ENCODE measurements around the gene INSIG2.

INSIG2 gene

DNA sequence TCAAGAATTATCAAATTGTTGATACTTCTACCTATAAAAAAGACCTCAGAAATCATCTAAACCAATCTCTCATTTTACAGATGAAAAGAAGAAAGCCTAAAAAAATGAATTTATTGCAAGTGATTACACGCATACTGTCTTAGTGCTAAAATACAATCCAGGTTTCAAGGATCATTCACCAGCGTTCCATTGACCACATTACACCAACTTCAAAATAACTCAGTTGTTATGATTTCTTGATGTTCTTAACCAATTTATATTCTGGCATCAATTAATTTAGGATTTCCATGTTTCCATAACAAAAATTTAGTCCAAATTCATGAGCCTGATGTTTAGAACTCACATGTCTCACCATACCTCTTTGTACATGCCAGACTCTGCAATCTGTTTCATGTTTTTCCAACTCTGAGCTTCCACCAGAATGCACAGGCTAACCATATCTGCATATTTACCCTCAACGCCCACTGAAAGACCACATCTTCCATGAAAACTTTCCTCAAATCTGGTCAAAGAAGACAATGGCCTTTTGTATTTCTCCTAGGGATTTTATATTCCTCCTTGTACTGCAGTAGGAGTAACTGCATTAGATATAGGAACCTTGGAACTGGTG, 2.1 kb upstream of the INSIG2 start:
- H3K4me1 ChIP-seq, result peaks cover 4% of the 10 kb centered on the region
- H2AFZ ChIP-seq, result no peak overlapping the region
- TF ChIP-seq, protein P1, sequence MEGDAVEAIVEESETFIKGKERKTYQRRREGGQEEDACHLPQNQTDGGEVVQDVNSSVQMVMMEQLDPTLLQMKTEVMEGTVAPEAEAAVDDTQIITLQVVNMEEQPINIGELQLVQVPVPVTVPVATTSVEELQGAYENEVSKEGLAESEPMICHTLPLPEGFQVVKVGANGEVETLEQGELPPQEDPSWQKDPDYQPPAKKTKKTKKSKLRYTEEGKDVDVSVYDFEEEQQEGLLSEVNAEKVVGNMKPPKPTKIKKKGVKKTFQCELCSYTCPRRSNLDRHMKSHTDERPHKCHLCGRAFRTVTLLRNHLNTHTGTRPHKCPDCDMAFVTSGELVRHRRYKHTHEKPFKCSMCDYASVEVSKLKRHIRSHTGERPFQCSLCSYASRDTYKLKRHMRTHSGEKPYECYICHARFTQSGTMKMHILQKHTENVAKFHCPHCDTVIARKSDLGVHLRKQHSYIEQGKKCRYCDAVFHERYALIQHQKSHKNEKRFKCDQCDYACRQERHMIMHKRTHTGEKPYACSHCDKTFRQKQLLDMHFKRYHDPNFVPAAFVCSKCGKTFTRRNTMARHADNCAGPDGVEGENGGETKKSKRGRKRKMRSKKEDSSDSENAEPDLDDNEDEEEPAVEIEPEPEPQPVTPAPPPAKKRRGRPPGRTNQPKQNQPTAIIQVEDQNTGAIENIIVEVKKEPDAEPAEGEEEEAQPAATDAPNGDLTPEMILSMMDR (IDR thresholded peaks at IDR 0.05), result no peak
- no peaks in the 10 kb centered on the region for H3K36me3 ChIP-seq (ENCODE audit: control insufficient read depth, insufficient read depth, low read length)
- no peak overlapping the region for H3K27ac ChIP-seq
- H3K4me2 ChIP-seq (ENCODE audit: low read length), result no peak overlapping the region
- no peak overlapping the region for H3K9ac ChIP-seq
- H3K4me3 ChIP-seq (ENCODE audit: low read depth, low read length), result no peak overlapping the region
- peaks cover 12% of the 10 kb centered on the region for H3K79me2 ChIP-seq
- H3K9me3 ChIP-seq (ENCODE audit: control insufficient read depth, low read length), result no peaks in the 10 kb centered on the region
- H3K27me3 ChIP-seq (ENCODE audit: control insufficient read depth, insufficient read depth, low read length), result no peaks in the 10 kb centered on the region

DNA sequence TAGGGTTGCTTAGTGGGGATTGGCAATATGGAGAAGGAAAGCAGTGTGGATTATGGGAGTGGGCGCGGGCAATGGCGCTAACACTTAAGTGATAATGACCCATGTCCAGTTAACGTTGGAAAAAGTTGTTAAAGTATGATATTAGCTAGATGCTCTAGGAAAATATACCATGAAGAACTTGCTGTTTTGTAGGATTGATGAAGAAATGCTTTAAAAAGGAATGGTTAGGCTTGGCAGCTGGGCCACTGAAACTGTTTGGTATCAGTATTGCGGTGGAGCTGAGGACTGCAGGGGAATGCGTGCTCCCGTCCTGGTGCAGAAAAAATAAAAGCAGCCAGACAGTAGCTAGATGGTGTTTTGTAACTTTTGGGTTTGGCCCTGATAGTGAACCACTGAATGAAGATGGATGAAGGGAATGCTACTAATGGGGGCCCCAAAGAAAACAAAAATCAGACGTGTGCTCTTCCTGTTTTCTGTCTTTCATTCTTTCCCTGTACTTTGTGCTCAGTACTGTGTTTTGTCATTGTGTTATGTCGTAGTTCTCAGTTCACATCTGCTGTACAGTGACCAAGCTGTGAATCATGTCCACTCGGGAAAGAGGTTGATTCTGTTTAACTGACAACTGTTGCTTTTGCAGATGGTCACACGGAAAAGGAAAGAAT, 999 bp downstream of the INSIG2 start:
- H3K27ac ChIP-seq, result no peak overlapping the region
- peak overlapping the region; percentile 67 for H3K4me3 ChIP-seq (ENCODE audit: low read depth, low read length)
- TF ChIP-seq, protein P1 (IDR thresholded peaks at IDR 0.05), result no peak

DNA sequence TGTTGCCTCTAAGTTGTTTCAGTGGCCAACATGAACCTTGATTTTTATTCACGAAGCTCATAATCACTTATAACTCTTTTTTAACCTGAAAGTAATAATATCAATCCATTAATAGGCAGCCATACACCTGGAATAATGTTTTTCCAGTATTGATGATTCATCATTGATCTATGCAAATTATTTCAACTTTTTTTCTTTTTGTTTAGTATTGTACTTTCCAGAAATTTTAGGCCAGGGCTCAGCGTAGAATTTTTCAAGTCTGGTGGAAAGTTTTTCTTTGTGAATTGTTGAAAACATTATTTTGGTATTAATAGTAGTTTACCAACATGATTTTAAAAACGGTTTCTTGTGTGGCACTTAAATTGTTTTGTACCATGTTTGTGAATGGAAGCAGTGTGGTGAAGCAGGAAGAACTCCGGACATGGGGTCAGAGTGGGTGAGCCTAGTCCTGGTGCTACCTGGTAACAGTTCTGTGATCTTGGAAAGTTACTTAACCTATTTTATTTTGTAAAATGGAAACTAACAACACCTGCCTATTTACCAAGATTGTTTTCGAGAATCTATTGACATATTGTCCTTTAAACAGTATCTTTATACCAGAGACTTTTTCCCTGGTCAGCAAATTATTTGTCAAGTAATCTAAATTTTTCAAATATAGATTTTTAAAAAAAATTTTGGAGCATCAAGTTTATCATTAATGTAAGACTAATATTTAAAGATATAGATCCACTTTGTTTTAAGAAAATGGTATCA, 2.3 kb downstream of the INSIG2 start:
- no peak overlapping the region for H3K4me2 ChIP-seq (ENCODE audit: low read length)
- H3K9me3 ChIP-seq (ENCODE audit: control insufficient read depth, low read length), result no peaks in the 10 kb centered on the region
- H3K27me3 ChIP-seq (ENCODE audit: control insufficient read depth, insufficient read depth, low read length), result no peaks in the 10 kb centered on the region
- H3K79me2 ChIP-seq, result peaks cover 28% of the 10 kb centered on the region
- H3K4me1 ChIP-seq, result peaks cover 7% of the 10 kb centered on the region
- no peak overlapping the region for H3K9ac ChIP-seq
- no peaks in the 10 kb centered on the region for H3K36me3 ChIP-seq (ENCODE audit: control insufficient read depth, insufficient read depth, low read length)
- TF ChIP-seq, protein P1 (IDR thresholded peaks at IDR 0.05), result no peak
- no peak overlapping the region for H3K27ac ChIP-seq
- no peak overlapping the region for H2AFZ ChIP-seq
- H3K4me3 ChIP-seq (ENCODE audit: low read depth, low read length), result no peak overlapping the region

More for the DNA sequence above, 999 bp downstream of the INSIG2 start:
- H2AFZ ChIP-seq, result peak overlapping the region; percentile 75
- peaks cover 25% of the 10 kb centered on the region for H3K79me2 ChIP-seq
- H3K4me1 ChIP-seq, result peaks cover 4% of the 10 kb centered on the region
- H3K9ac ChIP-seq, result no peak overlapping the region
- no peaks in the 10 kb centered on the region for H3K27me3 ChIP-seq (ENCODE audit: control insufficient read depth, insufficient read depth, low read length)
- no peaks in the 10 kb centered on the region for H3K36me3 ChIP-seq (ENCODE audit: control insufficient read depth, insufficient read depth, low read length)
- no peaks in the 10 kb centered on the region for H3K9me3 ChIP-seq (ENCODE audit: control insufficient read depth, low read length)
- peak overlapping the region; percentile 60 for H3K4me2 ChIP-seq (ENCODE audit: low read length)

DNA sequence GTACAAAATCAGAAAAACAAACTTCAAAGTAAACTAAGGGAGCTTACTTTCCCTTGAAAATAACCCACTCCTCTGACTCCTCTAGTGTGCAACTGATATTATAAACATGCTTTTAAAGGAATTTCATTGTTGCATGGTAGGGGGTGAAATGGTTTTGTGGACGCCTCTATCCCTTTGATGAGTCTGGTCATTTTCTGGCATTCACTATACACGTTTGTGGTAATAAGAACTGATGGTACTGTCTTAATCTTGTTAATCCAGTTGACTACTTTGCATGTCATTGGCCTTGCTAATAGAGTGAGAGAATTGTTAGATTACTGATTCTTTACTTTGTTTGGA, 2.8 kb downstream of the INSIG2 start:
- H2AFZ ChIP-seq, result no peak overlapping the region
- no peaks in the 10 kb centered on the region for H3K9me3 ChIP-seq (ENCODE audit: control insufficient read depth, low read length)
- H3K4me3 ChIP-seq (ENCODE audit: low read depth, low read length), result no peak overlapping the region
- no peaks in the 10 kb centered on the region for H3K27me3 ChIP-seq (ENCODE audit: control insufficient read depth, insufficient read depth, low read length)
- H3K4me2 ChIP-seq (ENCODE audit: low read length), result no peak overlapping the region
- TF ChIP-seq, protein P1 (IDR thresholded peaks at IDR 0.05), result no peak
- no peaks in the 10 kb centered on the region for H3K36me3 ChIP-seq (ENCODE audit: control insufficient read depth, insufficient read depth, low read length)
- H3K4me1 ChIP-seq, result peaks cover 7% of the 10 kb centered on the region
- peaks cover 30% of the 10 kb centered on the region for H3K79me2 ChIP-seq
- no peak overlapping the region for H3K27ac ChIP-seq
- H3K9ac ChIP-seq, result no peak overlapping the region
